SK-N-SH (cell line): ENCODE data around the gene FEV. TPM values are rescaled to one million over a fixed set of nuclear protein-coding genes. Genes with fewer than 3 reads are reported as not detected.

Source experiments
- CTCF ChIA-PET: fragments of 300-600, 350-600 bp; formaldehyde crosslinking; extraction: SDS; loops from one replicate; lab custom pipeline; 2021; lab: Yijun Ruan, JAX
- POLR2A ChIA-PET: fragments of 350-600 bp; sonication (Branson Sonifier 250); formaldehyde crosslinking; extraction: SDS; loops from one replicate; lab custom pipeline; 2020; ENCODE audit warnings: antibody characterized with exemption, inconsistent platforms; lab: Yijun Ruan, JAX
- DNase-seq: peaks from one replicate; pipeline ENCODE4 v3.0.0; 2012
- H2AFZ ChIP-seq: fragments of 200-600 bp; sonication (generic); 2 replicates; pipeline ENCODE4 v1.8.1; 2016; ENCODE audit warnings: antibody characterized with exemption, mild to moderate bottlenecking, low read depth
- H3F3A ChIP-seq: fragments of 200-600 bp; sonication (generic); replicated peaks from 2 replicates; pipeline ENCODE3; 2016; ENCODE audit warnings: antibody characterized with exemption, mild to moderate bottlenecking; ENCODE audit not compliant: insufficient read depth
- H3K27ac ChIP-seq, 2 experiments: fragments of 200-500 bp in 1 of 2; fragments of 200-600 bp in 1 of 2; sonication (Bioruptor generic) in 1 of 2; sonication (generic), shearing (Covaris generic) in 1 of 2; 2 replicates each; pipeline versions ENCODE4 v1.5.1 to v1.6.1; 2014 to 2016; ENCODE audit warnings: low read depth in 2 of 2, inconsistent platforms in 1 of 2, low read length in 1 of 2, mild to moderate bottlenecking in 1 of 2, mixed read lengths in 1 of 2
- H3K27me3 ChIP-seq: fragments of 200-600 bp; sonication (generic), shearing (Covaris generic); 2 replicates; pipeline ENCODE4 v1.6.1; 2016; ENCODE audit warnings: mixed run types; ENCODE audit not compliant: insufficient read depth
- H3K36me3 ChIP-seq, 2 experiments: fragments of 200-500 bp in 1 of 2; fragments of 200-600 bp in 1 of 2; sonication (Bioruptor generic) in 1 of 2; sonication (generic) in 1 of 2; replicated peaks in 1 of 2; 2 replicates each; pipeline versions ENCODE3 to v1.5.1; 2014 to 2016; ENCODE audit warnings: low read length in 1 of 2, mild to moderate bottlenecking in 1 of 2; ENCODE audit not compliant: insufficient read depth in 2 of 2, control insufficient read depth in 1 of 2
- H3K4me1 ChIP-seq, 2 experiments: fragments of 200-500 bp in 1 of 2; fragments of 200-600 bp in 1 of 2; sonication (Bioruptor generic) in 1 of 2; sonication (generic), shearing (Covaris generic) in 1 of 2; 2 replicates each; pipeline versions ENCODE4 v1.5.1 to v1.6.1; 2014 to 2016; ENCODE audit warnings: low read depth in 1 of 2, low read length in 1 of 2, mixed run types in 1 of 2; ENCODE audit not compliant: insufficient read depth in 2 of 2, control insufficient read depth in 1 of 2
- H3K4me2 ChIP-seq: fragments of 200-600 bp; sonication (generic), shearing (Covaris generic); 2 replicates; pipeline ENCODE4 v1.6.1; 2017; ENCODE audit warnings: mixed run types
- H3K4me3 ChIP-seq, 2 experiments: fragments of 200-500 bp in 1 of 2; fragments of 200-600 bp in 1 of 2; sonication (Bioruptor generic) in 1 of 2; sonication (generic), shearing (Covaris generic) in 1 of 2; 2 replicates each; pipeline versions ENCODE4 v1.5.1 to v1.8.1; 2014 to 2016; ENCODE audit warnings: low read depth in 2 of 2, inconsistent platforms in 1 of 2, low read length in 1 of 2, mild to moderate bottlenecking in 1 of 2, mixed read lengths in 1 of 2, moderate library complexity in 1 of 2
- H3K79me2 ChIP-seq: fragments of 200-600 bp; sonication (generic); 2 replicates; pipeline ENCODE4 v1.8.1; 2017; ENCODE audit warnings: mild to moderate bottlenecking; ENCODE audit not compliant: insufficient read depth
- H3K9ac ChIP-seq: fragments of 200-600 bp; sonication (generic); 2 replicates; pipeline ENCODE4 v1.6.1; 2017; ENCODE audit warnings: mixed run types
- H3K9me2 ChIP-seq: fragments of 200-600 bp; sonication (generic); 2 replicates; pipeline ENCODE4 v1.6.1; 2017; ENCODE audit warnings: mixed run types
- H3K9me3 ChIP-seq: fragments of 200-600 bp; sonication (generic); 2 replicates; pipeline ENCODE4 v1.6.1; 2017; ENCODE audit warnings: mixed run types, mild to moderate bottlenecking, moderate library complexity
- H4K20me1 ChIP-seq: fragments of 200-600 bp; sonication (generic); 2 replicates; pipeline ENCODE4 v1.6.1; 2017; ENCODE audit warnings: mild to moderate bottlenecking, mixed run types; ENCODE audit not compliant: insufficient read depth
- CHD2 ChIP-seq: fragments of 150-350 bp; IDR thresholded peaks from 2 replicates; pipeline ENCODE4 v1.6.1; 2018; ENCODE audit warnings: low read length; ENCODE audit not compliant: partially characterized antibody
- ELF1 ChIP-seq: IDR thresholded peaks from 2 replicates; pipeline ENCODE4 v1.4.0; 2012
- EP300 ChIP-seq, 2 experiments: IDR thresholded peaks; 2 replicates each; pipeline versions ENCODE4 v1.4.0 to v1.6.1; 2012; ENCODE audit warnings: borderline replicate concordance in 1 of 2, low read depth in 1 of 2, low read length in 1 of 2
- FOXJ3 ChIP-seq: sonication (generic); formaldehyde crosslinking; IDR thresholded peaks from 2 replicates; pipeline ENCODE4 v1.5.1; 2020; ENCODE audit warnings: mild to moderate bottlenecking, missing genetic modification reagents
- FOXM1 ChIP-seq: IDR thresholded peaks from 2 replicates; pipeline ENCODE4 v1.4.0; 2012; ENCODE audit warnings: low read depth, mild to moderate bottlenecking
- GATA2 ChIP-seq: sonication (generic); formaldehyde crosslinking; IDR thresholded peaks from 2 replicates; pipeline ENCODE4 v1.5.0; 2020; ENCODE audit warnings: mild to moderate bottlenecking, missing genetic modification reagents
- MEF2A ChIP-seq: IDR thresholded peaks from 2 replicates; pipeline ENCODE4 v1.4.0; 2012; ENCODE audit warnings: low read depth, borderline replicate concordance
- MXI1 ChIP-seq: IDR thresholded peaks from 2 replicates; pipeline ENCODE4 v1.6.1; 2012; ENCODE audit warnings: mild to moderate bottlenecking, low read depth, low read length, improper control_type of control experiment
- NRF1 ChIP-seq: IDR thresholded peaks from 2 replicates; pipeline ENCODE4 v1.6.1; 2012; ENCODE audit warnings: low read depth, mild to moderate bottlenecking, low read length
- POLR2AphosphoS5 ChIP-seq: IDR thresholded peaks from 2 replicates; pipeline ENCODE4 v1.6.1; 2012; ENCODE audit warnings: low read depth, low read length
- SIN3A ChIP-seq: IDR thresholded peaks from 2 replicates; pipeline ENCODE4 v1.6.1; 2012; ENCODE audit warnings: low read depth, mild to moderate bottlenecking, low read length, moderate library complexity, borderline replicate concordance
- SMC3 ChIP-seq: IDR thresholded peaks from 2 replicates; pipeline ENCODE4 v1.6.1; 2012; ENCODE audit warnings: low read depth, low read length, improper control_type of control experiment
- TAF1 ChIP-seq: IDR thresholded peaks from 2 replicates; pipeline ENCODE4 v1.6.1; 2012; ENCODE audit warnings: low read depth, mild to moderate bottlenecking, low read length, moderate library complexity, borderline replicate concordance
- YY1 ChIP-seq: IDR thresholded peaks from 2 replicates; pipeline ENCODE4 v1.4.0; 2012; ENCODE audit warnings: low read depth, mild to moderate bottlenecking
- WGBS: methylation state at CpG from one replicate; pipeline ENCODE4 v1.1.6; 2017; ENCODE audit warnings: low lambda C conversion rate; 5-methylcytosine and 5-hydroxymethylcytosine counted together
- polyA plus RNA-seq, 3 experiments: library from polyadenylated mRNA; depleted of rRNA; stranded (reverse); fragments of >200 nt; gene quantifications; 2 replicates each; pipeline ENCODE4 v1.2.3, GENCODE V29; 2012
- TF ChIP-seq, protein P1 (sequence below): IDR thresholded peaks from 2 replicates; pipeline ENCODE4 v1.6.1; 2012; ENCODE audit warnings: mild to moderate bottlenecking, low read depth, low read length, moderate library complexity
- TF ChIP-seq, protein P2 (sequence below): fragments of 150-350 bp; IDR thresholded peaks from 2 replicates; pipeline ENCODE4 v1.6.1; 2017; ENCODE audit warnings: antibody characterized with exemption, low read length, low read depth, borderline replicate concordance
- TF ChIP-seq, protein P3 (sequence below): IDR thresholded peaks from 2 replicates; pipeline ENCODE4 v1.4.0; 2012; ENCODE audit warnings: low read depth, borderline replicate concordance
- TF ChIP-seq, protein P4 (sequence below): fragments of 200-600 bp; sonication (generic); IDR thresholded peaks from 2 replicates; pipeline ENCODE4 v1.6.1; 2017; ENCODE audit warnings: antibody characterized with exemption, mild to moderate bottlenecking, moderate library complexity

Gene FEV
- polyA plus RNA-seq, 1 of the 3 experiments (the other 2 are of a cell fraction): 0.53 TPM

DNA sequence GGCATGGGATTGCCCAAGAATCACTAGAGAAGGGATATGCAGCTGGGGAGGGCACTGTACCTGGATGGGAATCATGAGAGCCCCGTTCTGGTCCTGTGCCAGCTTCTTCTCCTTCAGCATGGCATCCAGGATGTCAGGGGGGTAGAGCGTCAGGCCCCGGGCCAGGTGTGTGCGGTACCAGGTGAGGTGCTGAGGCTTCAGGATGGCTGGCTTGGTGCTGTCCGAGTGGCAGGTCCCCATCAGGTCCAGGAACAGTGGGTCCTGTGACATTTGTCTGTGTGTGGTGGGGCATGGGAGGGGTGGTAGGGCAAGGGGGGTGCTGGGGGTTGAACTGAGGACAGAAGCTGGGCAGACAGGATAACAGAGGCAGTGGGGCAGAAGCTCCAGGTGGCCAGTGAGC is 43.2 kb upstream of the FEV start (continued):
- TF ChIP-seq, protein P1, sequence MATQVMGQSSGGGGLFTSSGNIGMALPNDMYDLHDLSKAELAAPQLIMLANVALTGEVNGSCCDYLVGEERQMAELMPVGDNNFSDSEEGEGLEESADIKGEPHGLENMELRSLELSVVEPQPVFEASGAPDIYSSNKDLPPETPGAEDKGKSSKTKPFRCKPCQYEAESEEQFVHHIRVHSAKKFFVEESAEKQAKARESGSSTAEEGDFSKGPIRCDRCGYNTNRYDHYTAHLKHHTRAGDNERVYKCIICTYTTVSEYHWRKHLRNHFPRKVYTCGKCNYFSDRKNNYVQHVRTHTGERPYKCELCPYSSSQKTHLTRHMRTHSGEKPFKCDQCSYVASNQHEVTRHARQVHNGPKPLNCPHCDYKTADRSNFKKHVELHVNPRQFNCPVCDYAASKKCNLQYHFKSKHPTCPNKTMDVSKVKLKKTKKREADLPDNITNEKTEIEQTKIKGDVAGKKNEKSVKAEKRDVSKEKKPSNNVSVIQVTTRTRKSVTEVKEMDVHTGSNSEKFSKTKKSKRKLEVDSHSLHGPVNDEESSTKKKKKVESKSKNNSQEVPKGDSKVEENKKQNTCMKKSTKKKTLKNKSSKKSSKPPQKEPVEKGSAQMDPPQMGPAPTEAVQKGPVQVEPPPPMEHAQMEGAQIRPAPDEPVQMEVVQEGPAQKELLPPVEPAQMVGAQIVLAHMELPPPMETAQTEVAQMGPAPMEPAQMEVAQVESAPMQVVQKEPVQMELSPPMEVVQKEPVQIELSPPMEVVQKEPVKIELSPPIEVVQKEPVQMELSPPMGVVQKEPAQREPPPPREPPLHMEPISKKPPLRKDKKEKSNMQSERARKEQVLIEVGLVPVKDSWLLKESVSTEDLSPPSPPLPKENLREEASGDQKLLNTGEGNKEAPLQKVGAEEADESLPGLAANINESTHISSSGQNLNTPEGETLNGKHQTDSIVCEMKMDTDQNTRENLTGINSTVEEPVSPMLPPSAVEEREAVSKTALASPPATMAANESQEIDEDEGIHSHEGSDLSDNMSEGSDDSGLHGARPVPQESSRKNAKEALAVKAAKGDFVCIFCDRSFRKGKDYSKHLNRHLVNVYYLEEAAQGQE: no peak
- no peak for TF ChIP-seq EP300 (IDR thresholded peaks at IDR 0.05; ENCODE audit: borderline replicate concordance in 1 of 2, low read depth in 1 of 2, low read length in 1 of 2)
- no peak for TF ChIP-seq MXI1
- TF ChIP-seq, protein P2, sequence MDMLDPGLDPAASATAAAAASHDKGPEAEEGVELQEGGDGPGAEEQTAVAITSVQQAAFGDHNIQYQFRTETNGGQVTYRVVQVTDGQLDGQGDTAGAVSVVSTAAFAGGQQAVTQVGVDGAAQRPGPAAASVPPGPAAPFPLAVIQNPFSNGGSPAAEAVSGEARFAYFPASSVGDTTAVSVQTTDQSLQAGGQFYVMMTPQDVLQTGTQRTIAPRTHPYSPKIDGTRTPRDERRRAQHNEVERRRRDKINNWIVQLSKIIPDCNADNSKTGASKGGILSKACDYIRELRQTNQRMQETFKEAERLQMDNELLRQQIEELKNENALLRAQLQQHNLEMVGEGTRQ: no peak
- TF ChIP-seq SIN3A: no peak
- no peak for TF ChIP-seq ELF1
- TF ChIP-seq YY1: no peak
- no peak for TF ChIP-seq GATA2
- TF ChIP-seq TAF1: no peak
- TF ChIP-seq NRF1: no peak

DNA sequence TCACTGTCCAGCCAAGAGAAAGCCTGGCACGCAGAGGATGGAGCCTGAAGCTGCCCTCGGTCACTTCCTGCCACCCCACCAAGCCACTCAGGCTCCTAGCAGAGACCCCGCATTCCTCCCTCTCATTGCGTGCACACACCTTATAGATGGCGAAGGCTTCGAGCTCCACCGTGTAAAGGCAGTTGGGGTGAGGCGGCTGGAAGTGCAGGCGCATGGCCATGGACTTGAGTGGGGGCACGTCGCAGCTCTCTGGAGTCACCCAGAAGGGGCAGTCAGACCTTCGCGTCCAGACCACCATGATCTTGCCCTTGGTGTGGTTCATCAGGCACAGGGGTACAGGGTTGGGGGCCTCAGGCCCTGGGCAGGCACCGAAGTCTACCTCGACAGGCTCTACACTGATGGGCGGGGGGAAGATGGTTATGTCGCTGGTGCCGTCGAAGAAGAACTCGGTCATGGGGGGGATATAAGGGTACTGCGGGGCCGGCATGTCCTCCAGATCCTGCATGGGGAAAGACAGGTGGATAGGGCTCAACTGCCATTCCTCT is 42.6 kb upstream of the FEV start:
- no peaks in the 10 kb centered on the region for H3K9me2 ChIP-seq
- no peak overlapping the region for H3K4me3 ChIP-seq
- no peak overlapping the region for H3K27ac ChIP-seq
- H3K9ac ChIP-seq: no peak overlapping the region
- H3K79me2 ChIP-seq: no peaks in the 10 kb centered on the region
- ChIA-PET CTCF (interaction anchor here (1.0 to 10.9 kb wide), 17 partner anchors 10 to 175 kb away, joined by 3 to 238 read pairs (median 11); partner anchors contain the start of genes CFAP65, IHH and NHEJ1), POLR2A (no interaction called here)
- no peaks in the 10 kb centered on the region for H3F3A ChIP-seq
- no peaks in the 10 kb centered on the region for H3K9me3 ChIP-seq
- H2AFZ ChIP-seq: no peak overlapping the region
- H3K36me3 ChIP-seq: no peaks in the 10 kb centered on the region
- H4K20me1 ChIP-seq: no peaks in the 10 kb centered on the region
- 73% methylated on average over 14 of the region's 22 CpGs for WGBS
- peaks cover 0 to 5% of the 10 kb centered on the region in 2 experiments; a peak in 1 of 4 replicates for H3K4me1 ChIP-seq
- no peak overlapping the region for H3K4me2 ChIP-seq
- DNase-seq: no peak
- H3K27me3 ChIP-seq: peaks cover 18% of the 10 kb centered on the region; the same call in 1 of the 2 replicates
- TF ChIP-seq MEF2A (no peak), FOXM1 (no peak), POLR2AphosphoS5 (no peak), SMC3 (no peak), NRF1 (no peak), FOXJ3 (no peak), CHD2 (no peak), SIN3A (no peak)
- TF ChIP-seq, protein P2: no peak
- TF ChIP-seq, protein P3, sequence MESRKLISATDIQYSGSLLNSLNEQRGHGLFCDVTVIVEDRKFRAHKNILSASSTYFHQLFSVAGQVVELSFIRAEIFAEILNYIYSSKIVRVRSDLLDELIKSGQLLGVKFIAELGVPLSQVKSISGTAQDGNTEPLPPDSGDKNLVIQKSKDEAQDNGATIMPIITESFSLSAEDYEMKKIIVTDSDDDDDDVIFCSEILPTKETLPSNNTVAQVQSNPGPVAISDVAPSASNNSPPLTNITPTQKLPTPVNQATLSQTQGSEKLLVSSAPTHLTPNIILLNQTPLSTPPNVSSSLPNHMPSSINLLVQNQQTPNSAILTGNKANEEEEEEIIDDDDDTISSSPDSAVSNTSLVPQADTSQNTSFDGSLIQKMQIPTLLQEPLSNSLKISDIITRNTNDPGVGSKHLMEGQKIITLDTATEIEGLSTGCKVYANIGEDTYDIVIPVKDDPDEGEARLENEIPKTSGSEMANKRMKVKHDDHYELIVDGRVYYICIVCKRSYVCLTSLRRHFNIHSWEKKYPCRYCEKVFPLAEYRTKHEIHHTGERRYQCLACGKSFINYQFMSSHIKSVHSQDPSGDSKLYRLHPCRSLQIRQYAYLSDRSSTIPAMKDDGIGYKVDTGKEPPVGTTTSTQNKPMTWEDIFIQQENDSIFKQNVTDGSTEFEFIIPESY: no peak
- TF ChIP-seq, protein P4, sequence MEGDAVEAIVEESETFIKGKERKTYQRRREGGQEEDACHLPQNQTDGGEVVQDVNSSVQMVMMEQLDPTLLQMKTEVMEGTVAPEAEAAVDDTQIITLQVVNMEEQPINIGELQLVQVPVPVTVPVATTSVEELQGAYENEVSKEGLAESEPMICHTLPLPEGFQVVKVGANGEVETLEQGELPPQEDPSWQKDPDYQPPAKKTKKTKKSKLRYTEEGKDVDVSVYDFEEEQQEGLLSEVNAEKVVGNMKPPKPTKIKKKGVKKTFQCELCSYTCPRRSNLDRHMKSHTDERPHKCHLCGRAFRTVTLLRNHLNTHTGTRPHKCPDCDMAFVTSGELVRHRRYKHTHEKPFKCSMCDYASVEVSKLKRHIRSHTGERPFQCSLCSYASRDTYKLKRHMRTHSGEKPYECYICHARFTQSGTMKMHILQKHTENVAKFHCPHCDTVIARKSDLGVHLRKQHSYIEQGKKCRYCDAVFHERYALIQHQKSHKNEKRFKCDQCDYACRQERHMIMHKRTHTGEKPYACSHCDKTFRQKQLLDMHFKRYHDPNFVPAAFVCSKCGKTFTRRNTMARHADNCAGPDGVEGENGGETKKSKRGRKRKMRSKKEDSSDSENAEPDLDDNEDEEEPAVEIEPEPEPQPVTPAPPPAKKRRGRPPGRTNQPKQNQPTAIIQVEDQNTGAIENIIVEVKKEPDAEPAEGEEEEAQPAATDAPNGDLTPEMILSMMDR: no peak
